Heart left ventricle (tissue), 16 donors: Measurements from ENCODE around the gene CLEC4C. TPM values are rescaled to one million over a fixed set of nuclear protein-coding genes. Genes with fewer than 3 reads are reported as not detected.
"Not testable (repeated sequence)": the region's sequence is repeated elsewhere in the genome, so short reads cannot be mapped to it uniquely, and the experiment has no call there.

ENCODE experiments used
- ATAC-seq, 4 donors: fragments of 200-7000 bp; cut with Tn5 transposase; one replicate each; pipeline ENCODE4 v1.9.1; 2020 to 2022; ENCODE audit warnings: moderate library complexity in 4 of 4, mild to moderate bottlenecking in 3 of 4, moderate number of reproducible peaks in 1 of 4
- DNase-seq, 5 donors: peaks; one replicate each; pipeline ENCODE4 v3.0.0-alpha.2; 2020
- H3K27ac ChIP-seq, 12 donors: fragments of 200-600 bp; sonication (generic) in 4 of 12; one replicate each; pipeline versions ENCODE4 v1.5.0 to v1.8.0; 2016 to 2022; ENCODE audit warnings: mild to moderate bottlenecking in 2 of 12
- H3K27me3 ChIP-seq, 9 donors: fragments of 200-600 bp; sonication (generic) in 2 of 9; one replicate each; pipeline versions ENCODE4 v1.5.1 to v1.8.0; 2016 to 2022; ENCODE audit warnings: mild to moderate bottlenecking in 3 of 9
- H3K36me3 ChIP-seq, 9 donors: fragments of 200-600 bp; sonication (generic) in 2 of 9; one replicate each; pipeline versions ENCODE4 v1.5.0 to v1.8.0; 2018 to 2022; ENCODE audit warnings: mild to moderate bottlenecking in 2 of 9
- H3K4me1 ChIP-seq, 12 donors: fragments of 200-600 bp; sonication (generic) in 4 of 12; one replicate each; pipeline versions ENCODE4 v1.5.0 to v1.8.0; 2016 to 2022; ENCODE audit warnings: mild to moderate bottlenecking in 3 of 12
- H3K4me3 ChIP-seq, 12 donors: fragments of 200-600 bp; sonication (generic) in 4 of 12; one replicate each; pipeline versions ENCODE4 v1.5.0 to v1.8.0; 2017 to 2022; ENCODE audit warnings: mild to moderate bottlenecking in 9 of 12, moderate library complexity in 4 of 12
- H3K9me3 ChIP-seq, 12 donors: fragments of 200-600 bp; sonication (generic) in 4 of 12; one replicate each; pipeline versions ENCODE4 v1.5.0 to v1.8.0; 2016 to 2022; ENCODE audit warnings: mild to moderate bottlenecking in 1 of 12
- CTCF ChIP-seq, 12 donors: fragments of 200-600 bp; sonication (generic) in 4 of 12; IDR thresholded peaks; one replicate each; pipeline versions ENCODE4 v1.5.0 to v1.8.0; 2018 to 2022; ENCODE audit warnings: antibody characterized with exemption in 12 of 12, mild to moderate bottlenecking in 5 of 12
- POLR2A ChIP-seq, 2 donors: fragments of 450-650 bp; IDR thresholded peaks; one replicate each; pipeline ENCODE4 v1.6.1; 2017; ENCODE audit warnings: antibody characterized with exemption in 2 of 2, mild to moderate bottlenecking in 2 of 2, moderate library complexity in 2 of 2
- WGBS, 4 donors: extraction: QIAGEN DNeasy Blood & Tissue Kit in 2 of 4; methylation state at CpG; one replicate each; pipeline versions ENCODE4 v1.1.5 to v1.1.7; 2013 to 2018; 5-methylcytosine and 5-hydroxymethylcytosine counted together
- intact Hi-C, 10 donors: fragments of 100-400 bp; cut with DNase I; formaldehyde crosslinking; loops; one replicate each; pipeline versions ENCODE4 v1.11.1 to v1.14.2; 2022
- polyA plus RNA-seq, 2 donors: library from polyadenylated mRNA; stranded (reverse); fragments of 200-250 nt; gene quantifications; one replicate each; pipeline ENCODE4 v1.2.3, GENCODE V29; 2013
- total RNA-seq, 9 donors: library from RNA; depleted of rRNA in 2 of 9; stranded (reverse); fragments of >200 nt in 2 of 9; fragmentation: NEBNext Ultra II Directional in 3 of 9; extraction: Animal tissue kit (Norgen Biotek cat#: 25700) in 3 of 9; gene quantifications; one replicate each; pipeline versions ENCODE4 v1.1.0 to v1.2.4, GENCODE V29; 2016 to 2023
- donor health status: ischemic (EF 13 %, LVEDD 7.1; RV severe dilation, severe dysfunction).
- donor health status: healthy with polysubstance abuse.
- donor health status: DM: no; HTN: yes; CAD: no.
- donor health status: DM: no; HTN: no; CAD: no.
- donor health status: ischemic (EF 25% LVEDD 6.9; RV normal size, moderate dysfunction).
- donor health status: ischemic (EF 25% LVEDD 5.7; RV mildly dilated, moderate dysfunction).
- donor health status: healthy.
- donor health status: DM: yes; HTN: yes; CAD: no.
- donor health status: ischemic (EF 35%, LVEDD 5.7; RV mildly dilated, moderate dysfunction).
- donor health status: nonischemic (EF 11% LVEDD 7.7; RV severe dilation, severe dysfunction).
- donor health status: DM: yes; HTN: yes; CAD: no.
- donor health status: PGD.
- donor health status: ischemic (EF 29% LVEDD 5.4; RV normal size, mild dysfunction).
- donor health status: nonischemic (EF 23%, LVEDD 6.1; RV moderate dilation, normal function).

CLEC4C gene
- total and polyA plus RNA-seq, 11 donors: not detected

GRCh38 chr12:7787574-7788293 lies 40.6 kb upstream of the CLEC4C start:
- TF ChIP-seq CTCF (IDR thresholded peaks at IDR 0.05): no peak
- TF ChIP-seq POLR2A (IDR thresholded peaks at IDR 0.05): no peak

GRCh38 chr12:7784701-7785100 lies 37.5 kb upstream of the CLEC4C start:
- H3K9me3 ChIP-seq: no peaks in the 10 kb centered on the region
- intact Hi-C loops: no loop called here
- peaks cover 0 to 26% (median 7%) of the 10 kb centered on the region in 9 donors for H3K27me3 ChIP-seq
- TF ChIP-seq CTCF (IDR thresholded peaks at IDR 0.05) (no peak), POLR2A (IDR thresholded peaks at IDR 0.05) (no peak)
- no peak for DNase-seq
- H3K36me3 ChIP-seq: no peaks in the 10 kb centered on the region
- 46 to 55% (median 51%) methylated on average over 2 of the region's 2 CpGs for WGBS, 4 donors
- no peaks in the 10 kb centered on the region for H3K4me1 ChIP-seq
- H3K27ac ChIP-seq: no peak overlapping the region
- no peak overlapping the region for H3K4me3 ChIP-seq
- no peak for ATAC-seq

More at GRCh38 chr12:7787574-7788293, 40.6 kb upstream of the CLEC4C start:
- H3K9me3 ChIP-seq: no peaks in the 10 kb centered on the region
- H3K27me3 ChIP-seq: peaks cover 0 to 40% (median 7%) of the 10 kb centered on the region in 9 donors
- no peaks in the 10 kb centered on the region for H3K36me3 ChIP-seq
- no peak for DNase-seq
- WGBS, 4 donors: 23 to 34% (median 28%) methylated on average over 13 of the region's 13 CpGs
- ATAC-seq: no peak
- H3K27ac ChIP-seq: no peak overlapping the region
- no peaks in the 10 kb centered on the region for H3K4me1 ChIP-seq
- intact Hi-C loops: no loop called here
- no peak overlapping the region for H3K4me3 ChIP-seq

- peaks cover 0 to 21% (median 5%) of the 10 kb centered on the region in 9 donors for H3K27me3 ChIP-seq
- intact Hi-C loops: not testable (repeated sequence)
Observed at GRCh38 chr12:7783433-7783832, 36.3 kb upstream of the CLEC4C start.

GRCh38 chr12:7782055-7782454 lies 34.9 kb upstream of the CLEC4C start:
- H3K36me3 ChIP-seq: no peaks in the 10 kb centered on the region

More at GRCh38 chr12:7783433-7783832, 36.3 kb upstream of the CLEC4C start:
- H3K9me3 ChIP-seq, H3K27ac ChIP-seq, ATAC-seq, DNase-seq, H3K4me3 ChIP-seq, H3K36me3 ChIP-seq, H3K4me1 ChIP-seq: not testable (repeated sequence)
- 76 to 88% (median 82%) methylated on average over 9 of the region's 9 CpGs for WGBS, 4 donors

More at GRCh38 chr12:7782055-7782454, 34.9 kb upstream of the CLEC4C start:
- Histone ChIP-seq H3K27me3 (peaks cover 0 to 8% (median 0%) of the 10 kb centered on the region in 9 donors), H3K4me3 (no peak overlapping the region), H3K4me1 (no peaks in the 10 kb centered on the region), H3K27ac (no peak overlapping the region), H3K9me3 (no peaks in the 10 kb centered on the region)
- TF ChIP-seq POLR2A (IDR thresholded peaks at IDR 0.05): no peak
- no peak for TF ChIP-seq CTCF (IDR thresholded peaks at IDR 0.05)
- no peak for ATAC-seq
- intact Hi-C loops: no loop called here
- WGBS, 4 donors: 82 to 88% (median 84%) methylated on average over 6 of the region's 6 CpGs
- DNase-seq: no peak
